Hepatocyte (in vitro differentiated cells): ENCODE data around the gene TM9SF2.

Experiments
- EZH2 ChIP-seq: fragments of 200-600 bp; sonication (generic); IDR thresholded peaks from 2 replicates; pipeline ENCODE4 v1.6.1; 2016; ENCODE audit warnings: antibody characterized with exemption, mild to moderate bottlenecking, borderline replicate concordance
- TF ChIP-seq, protein P1 (sequence below): fragments of 200-600 bp; sonication (generic); IDR thresholded peaks from 2 replicates; pipeline ENCODE4 v1.5.1; 2016; ENCODE audit warnings: antibody characterized with exemption, mild to moderate bottlenecking; ENCODE audit not compliant: poor library complexity

DNA sequence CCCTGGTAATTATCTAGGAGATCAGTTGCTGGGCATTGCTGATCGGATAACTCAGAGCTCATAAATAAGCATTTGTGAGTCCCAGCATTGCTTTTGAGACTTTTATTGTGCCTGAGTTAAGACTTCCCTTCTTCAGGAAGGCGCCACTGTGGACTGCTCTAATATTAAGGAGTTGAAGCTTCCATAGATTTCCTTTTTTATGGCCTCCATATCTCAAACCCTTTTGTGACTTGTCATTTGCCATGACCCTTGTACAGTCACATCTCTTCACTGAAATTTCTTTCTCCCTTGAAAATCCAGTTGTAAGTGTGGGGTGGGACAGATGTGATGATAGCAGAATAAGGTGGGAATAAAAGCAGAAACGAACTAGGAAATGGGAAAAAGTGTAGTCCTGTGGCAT, 6.3 kb downstream of the TM9SF2 start:
- TF ChIP-seq, protein P1, sequence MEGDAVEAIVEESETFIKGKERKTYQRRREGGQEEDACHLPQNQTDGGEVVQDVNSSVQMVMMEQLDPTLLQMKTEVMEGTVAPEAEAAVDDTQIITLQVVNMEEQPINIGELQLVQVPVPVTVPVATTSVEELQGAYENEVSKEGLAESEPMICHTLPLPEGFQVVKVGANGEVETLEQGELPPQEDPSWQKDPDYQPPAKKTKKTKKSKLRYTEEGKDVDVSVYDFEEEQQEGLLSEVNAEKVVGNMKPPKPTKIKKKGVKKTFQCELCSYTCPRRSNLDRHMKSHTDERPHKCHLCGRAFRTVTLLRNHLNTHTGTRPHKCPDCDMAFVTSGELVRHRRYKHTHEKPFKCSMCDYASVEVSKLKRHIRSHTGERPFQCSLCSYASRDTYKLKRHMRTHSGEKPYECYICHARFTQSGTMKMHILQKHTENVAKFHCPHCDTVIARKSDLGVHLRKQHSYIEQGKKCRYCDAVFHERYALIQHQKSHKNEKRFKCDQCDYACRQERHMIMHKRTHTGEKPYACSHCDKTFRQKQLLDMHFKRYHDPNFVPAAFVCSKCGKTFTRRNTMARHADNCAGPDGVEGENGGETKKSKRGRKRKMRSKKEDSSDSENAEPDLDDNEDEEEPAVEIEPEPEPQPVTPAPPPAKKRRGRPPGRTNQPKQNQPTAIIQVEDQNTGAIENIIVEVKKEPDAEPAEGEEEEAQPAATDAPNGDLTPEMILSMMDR = no peak
- no peak for TF ChIP-seq EZH2
